GM12878 (cell line): ENCODE measurements around the gene KIAA1328. TPM values are rescaled to one million over a fixed set of nuclear protein-coding genes. Genes with fewer than 3 reads are reported as not detected.

Experiments used
- ATF7 ChIP-seq: fragments of 450-650 bp; IDR thresholded peaks from 2 replicates; pipeline ENCODE4 v1.6.1; 2016; ENCODE audit warnings: low read depth, mild to moderate bottlenecking
- CHD4 ChIP-seq: fragments of 200-600 bp; sonication (generic); IDR thresholded peaks from 2 replicates; pipeline ENCODE4 v1.6.1; 2016; ENCODE audit warnings: mild to moderate bottlenecking
- CREM ChIP-seq: IDR thresholded peaks from 2 replicates; pipeline ENCODE4 v1.6.1; 2014; ENCODE audit warnings: antibody characterized with exemption, low read depth
- ETV6 ChIP-seq, 2 experiments: fragments of 450-650 bp in 1 of 2; IDR thresholded peaks in 1 of 2; conservative IDR thresholded peaks in 1 of 2; 2 replicates each; pipeline ENCODE4 v1.6.1; 2014; ENCODE audit warnings: antibody characterized with exemption in 1 of 2, borderline replicate concordance in 1 of 2, low read depth in 1 of 2, mild to moderate bottlenecking in 1 of 2, moderate library complexity in 1 of 2
- GATAD2B ChIP-seq: fragments of 450-650 bp; conservative IDR thresholded peaks from 2 replicates; pipeline ENCODE4 v1.6.1; 2017; ENCODE audit warnings: low read depth, mild to moderate bottlenecking, moderate library complexity
- HCFC1 ChIP-seq: fragments of 150-350 bp; IDR thresholded peaks from 2 replicates; pipeline ENCODE4 v1.6.1; 2014; ENCODE audit warnings: low read length
- JUNB ChIP-seq: IDR thresholded peaks from 2 replicates; pipeline ENCODE4 v1.6.1; 2016; ENCODE audit warnings: antibody characterized with exemption, mild to moderate bottlenecking
- JUND ChIP-seq: IDR thresholded peaks from 2 replicates; pipeline ENCODE4 v1.6.1; 2012; ENCODE audit warnings: low read depth, mild to moderate bottlenecking, low read length, improper control_type of control experiment, moderate library complexity
- NR2C1 ChIP-seq: fragments of 450-650 bp; IDR thresholded peaks from 2 replicates; pipeline ENCODE4 v1.6.1; 2017; ENCODE audit warnings: antibody characterized with exemption, mild to moderate bottlenecking, moderate library complexity
- PKNOX1 ChIP-seq: fragments of 450-650 bp; IDR thresholded peaks from 2 replicates; pipeline ENCODE4 v1.6.1; 2016; ENCODE audit warnings: mild to moderate bottlenecking
- RAD21 ChIP-seq: IDR thresholded peaks from 2 replicates; pipeline ENCODE4 v1.6.1; 2011; ENCODE audit warnings: mild to moderate bottlenecking, low read depth, low read length, moderate library complexity; ENCODE audit not compliant: insufficient read depth
- RBBP5 ChIP-seq: fragments of 200-600 bp; sonication (generic); conservative IDR thresholded peaks from 2 replicates; pipeline ENCODE4 v1.6.1; 2016
- SIX5 ChIP-seq: IDR thresholded peaks from 2 replicates; pipeline ENCODE4 v1.6.1; 2011; ENCODE audit warnings: mild to moderate bottlenecking, low read depth, low read length, moderate library complexity; ENCODE audit not compliant: severe bottlenecking
- SMC3 ChIP-seq: IDR thresholded peaks from 2 replicates; pipeline ENCODE4 v1.6.1; 2011; ENCODE audit warnings: low read length, improper control_type of control experiment, borderline replicate concordance
- SREBF1 ChIP-seq: IDR thresholded peaks from 2 replicates; pipeline ENCODE4 v1.6.1; 2012; ENCODE audit warnings: mild to moderate bottlenecking, low read length
- STAT1 ChIP-seq: fragments of 450-650 bp; conservative IDR thresholded peaks from 2 replicates; pipeline ENCODE4 v1.6.1; 2014; ENCODE audit warnings: antibody characterized with exemption, mild to moderate bottlenecking
- STAT3 ChIP-seq: IDR thresholded peaks from 2 replicates; pipeline ENCODE4 v1.6.1; 2011; ENCODE audit warnings: low read depth, low read length, improper control_type of control experiment
- SUPT20H ChIP-seq: IDR thresholded peaks from 2 replicates; pipeline ENCODE4 v1.6.1; 2011; ENCODE audit warnings: low read depth, mild to moderate bottlenecking, low read length, moderate library complexity, borderline replicate concordance; ENCODE audit not compliant: control insufficient read depth
- TCF3 ChIP-seq: IDR thresholded peaks from 2 replicates; pipeline ENCODE4 v1.6.1; 2012; ENCODE audit warnings: low read depth, mild to moderate bottlenecking, low read length, borderline replicate concordance; ENCODE audit not compliant: insufficient read depth
- TCF7 ChIP-seq: IDR thresholded peaks from 2 replicates; pipeline ENCODE4 v1.6.1; 2014; ENCODE audit warnings: antibody characterized with exemption, borderline replicate concordance
- YBX1 ChIP-seq: fragments of 450-650 bp; IDR thresholded peaks from 2 replicates; pipeline ENCODE4 v1.6.1; 2016; ENCODE audit warnings: antibody characterized with exemption
- YY1 ChIP-seq: IDR thresholded peaks from 2 replicates; pipeline ENCODE4 v1.6.1; 2011; ENCODE audit warnings: low read depth, mild to moderate bottlenecking, low read length
- ZBTB11 ChIP-seq: fragments of 450-650 bp; formaldehyde crosslinking; IDR thresholded peaks from 2 replicates; pipeline ENCODE4 v1.5.0; 2022; ENCODE audit warnings: mild to moderate bottlenecking, missing genetic modification characterization
- ZNF274 ChIP-seq: IDR thresholded peaks from one replicate; pipeline ENCODE4 v1.8.0; 2011; ENCODE audit not compliant: insufficient read length, insufficient read depth
- ZNF622 ChIP-seq: fragments of 450-650 bp; IDR thresholded peaks from 2 replicates; pipeline ENCODE4 v1.6.1; 2017; ENCODE audit warnings: mild to moderate bottlenecking, inconsistent platforms
- polyA plus RNA-seq, 11 experiments: library from polyadenylated mRNA; depleted of rRNA in 4 of 11; unstranded in 6 of 11; stranded (reverse) in 5 of 11; fragments of >200 nt; fragmentation: Nextera tagmentation in 4 of 11; fragmentation: Illumina TruSeq in 1 of 11; extraction: Ambion mirVana in 4 of 11; extraction: Trizol in 1 of 11; gene quantifications; 1 replicate in 1 of 11; 2 replicates in 10 of 11; pipeline versions ENCODE4 v1.2.1 to v1.2.3, GENCODE V29; 2011 to 2016; ENCODE audit warnings: inconsistent platforms in 2 of 11, missing spikeins in 2 of 11, low read depth in 1 of 11
- total RNA-seq, 4 experiments: library from RNA; depleted of rRNA in 3 of 4; stranded (reverse); fragments of >200 nt in 3 of 4; fragmentation: Illumina TruSeq in 1 of 4; extraction: Trizol in 1 of 4; gene quantifications; 2 replicates each; pipeline versions ENCODE4 v1.2.1 to v1.2.3, GENCODE V29; 2013 to 2021
- TF ChIP-seq, protein P1 (sequence below): IDR thresholded peaks from 2 replicates; pipeline ENCODE4 v1.6.1; 2011; ENCODE audit warnings: borderline replicate concordance, low read depth, mild to moderate bottlenecking, moderate library complexity, low read length; ENCODE audit not compliant: insufficient read depth, poor library complexity, severe bottlenecking
- TF ChIP-seq, protein P2 (sequence below): fragments of 150-350 bp; IDR thresholded peaks from 2 replicates; pipeline ENCODE4 v1.6.1; 2014; ENCODE audit warnings: mild to moderate bottlenecking, low read depth, low read length

The KIAA1328 gene
- total and polyA plus RNA-seq, 10 of the 15 experiments (the other 5 are each of a cell fraction or from before 2014, with no cell fraction given): 3.1 to 7.1 (median 4.6) TPM

DNA sequence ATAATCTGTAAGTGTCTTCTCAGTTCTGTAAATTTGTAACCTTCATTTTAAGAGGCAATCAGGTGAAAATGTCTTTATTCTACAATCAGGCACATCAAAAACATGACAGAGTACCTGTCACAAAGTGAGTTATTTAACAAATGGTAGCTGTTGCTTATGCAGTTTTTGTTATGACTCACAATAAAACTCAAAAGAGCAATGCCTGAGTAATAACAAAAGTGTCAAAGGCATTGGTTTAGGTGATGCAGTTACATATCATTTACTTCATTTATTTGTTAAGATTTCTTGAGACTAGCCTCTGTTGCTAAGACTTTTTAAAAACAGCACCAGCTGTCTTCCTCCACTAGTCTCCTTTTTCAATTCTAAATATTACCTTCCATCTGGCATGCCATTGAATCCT lies 177.8 kb downstream of the KIAA1328 start (continued):
- TF ChIP-seq, protein P1, sequence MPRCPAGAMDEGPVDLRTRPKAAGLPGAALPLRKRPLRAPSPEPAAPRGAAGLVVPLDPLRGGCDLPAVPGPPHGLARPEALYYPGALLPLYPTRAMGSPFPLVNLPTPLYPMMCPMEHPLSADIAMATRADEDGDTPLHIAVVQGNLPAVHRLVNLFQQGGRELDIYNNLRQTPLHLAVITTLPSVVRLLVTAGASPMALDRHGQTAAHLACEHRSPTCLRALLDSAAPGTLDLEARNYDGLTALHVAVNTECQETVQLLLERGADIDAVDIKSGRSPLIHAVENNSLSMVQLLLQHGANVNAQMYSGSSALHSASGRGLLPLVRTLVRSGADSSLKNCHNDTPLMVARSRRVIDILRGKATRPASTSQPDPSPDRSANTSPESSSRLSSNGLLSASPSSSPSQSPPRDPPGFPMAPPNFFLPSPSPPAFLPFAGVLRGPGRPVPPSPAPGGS: peak; percentile 20
- TF ChIP-seq ETV6 (conservative IDR thresholded peaks at IDR 0.05 in 1 of 2, IDR thresholded peaks at IDR 0.05 in 1 of 2; ENCODE audit: borderline replicate concordance in 1 of 2, low read depth in 1 of 2) (no peak), CHD4 (no peak), RBBP5 (no peak), SREBF1 (no peak), ZBTB11 (no peak), NR2C1 (no peak), YBX1 (no peak), TCF7 (no peak), JUND (0 out of 2 replicates have a peak, but pooled peaks have one; percentile 57), TCF3 (no peak), PKNOX1 (peak; percentile 67), CREM (no peak), YY1 (no peak), ATF7 (peak; percentile 38; the same call in 1 of the 2 replicates), JUNB (peak; percentile 96), SUPT20H (no peak), HCFC1 (no peak), ZNF274 (no peak), SIX5 (no peak), STAT1 (no peak), ZNF622 (no peak), RAD21 (no peak), STAT3 (no peak), GATAD2B (no peak), SMC3 (no peak)
- TF ChIP-seq, protein P2, sequence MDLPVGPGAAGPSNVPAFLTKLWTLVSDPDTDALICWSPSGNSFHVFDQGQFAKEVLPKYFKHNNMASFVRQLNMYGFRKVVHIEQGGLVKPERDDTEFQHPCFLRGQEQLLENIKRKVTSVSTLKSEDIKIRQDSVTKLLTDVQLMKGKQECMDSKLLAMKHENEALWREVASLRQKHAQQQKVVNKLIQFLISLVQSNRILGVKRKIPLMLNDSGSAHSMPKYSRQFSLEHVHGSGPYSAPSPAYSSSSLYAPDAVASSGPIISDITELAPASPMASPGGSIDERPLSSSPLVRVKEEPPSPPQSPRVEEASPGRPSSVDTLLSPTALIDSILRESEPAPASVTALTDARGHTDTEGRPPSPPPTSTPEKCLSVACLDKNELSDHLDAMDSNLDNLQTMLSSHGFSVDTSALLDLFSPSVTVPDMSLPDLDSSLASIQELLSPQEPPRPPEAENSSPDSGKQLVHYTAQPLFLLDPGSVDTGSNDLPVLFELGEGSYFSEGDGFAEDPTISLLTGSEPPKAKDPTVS: no peak
